ENCODE results near the gene UXS1.

- TF ChIP-seq CTCF (IDR thresholded peaks at IDR 0.05): no peak
- no peak for TF ChIP-seq EP300 (IDR thresholded peaks at IDR 0.05)
- TF ChIP-seq POLR2A (IDR thresholded peaks at IDR 0.05; ENCODE audit: low read depth): no peak
Measured at GRCh38 chr2:106117347-106117746, 76.8 kb downstream of the UXS1 start.
